Osteoblast (primary cell): ENCODE data around the gene SLC36A1. TPM values are rescaled to one million over a fixed set of nuclear protein-coding genes. Genes with fewer than 3 reads are reported as not detected.

Experiments used
- DNase-seq: peaks from one replicate; pipeline ENCODE4 v3.0.0; 2011; ENCODE audit warnings: low spot score, mixed read lengths; ENCODE audit not compliant: insufficient read length; ENCODE audit errors: missing footprints
- H2AFZ ChIP-seq: 2 replicates; pipeline ENCODE4 v1.6.0; 2011; ENCODE audit warnings: mild to moderate bottlenecking, low read length
- H3K27ac ChIP-seq: 2 replicates; pipeline ENCODE4 v1.5.1; 2011; ENCODE audit warnings: mild to moderate bottlenecking, low read depth, low read length, moderate library complexity
- H3K27me3 ChIP-seq: 2 replicates; pipeline ENCODE4 v1.6.0; 2012; ENCODE audit warnings: mild to moderate bottlenecking, control low read depth, inconsistent platforms, low read length, moderate library complexity; ENCODE audit not compliant: insufficient read depth
- H3K36me3 ChIP-seq: 2 replicates; pipeline ENCODE4 v1.5.1; 2011; ENCODE audit warnings: mild to moderate bottlenecking, low read length, control low read depth, moderate library complexity; ENCODE audit not compliant: insufficient read depth
- H3K4me1 ChIP-seq: 2 replicates; pipeline ENCODE4 v1.5.1; 2011; ENCODE audit warnings: mild to moderate bottlenecking, low read length, control low read depth, moderate library complexity; ENCODE audit not compliant: insufficient read depth
- H3K4me2 ChIP-seq: 2 replicates; pipeline ENCODE4 v1.6.0; 2011; ENCODE audit warnings: mild to moderate bottlenecking, low read length; ENCODE audit not compliant: insufficient read depth
- H3K4me3 ChIP-seq: fragments of 200-600 bp; sonication (generic); 3 replicates; pipeline ENCODE4 v1.5.1; 2012; ENCODE audit warnings: mild to moderate bottlenecking, low read length, inconsistent platforms; ENCODE audit not compliant: insufficient read depth
- H3K79me2 ChIP-seq: 2 replicates; pipeline ENCODE4 v1.6.0; 2012; ENCODE audit warnings: mild to moderate bottlenecking, low read length, control low read depth, inconsistent platforms; ENCODE audit not compliant: insufficient read depth
- H3K9me3 ChIP-seq: 2 replicates; pipeline ENCODE4 v1.5.1; 2011; ENCODE audit warnings: low read depth, low read length, control low read depth
- H4K20me1 ChIP-seq: 2 replicates; pipeline ENCODE4 v1.6.0; 2012; ENCODE audit warnings: mild to moderate bottlenecking, low read length, control low read depth; ENCODE audit not compliant: insufficient read depth
- CTCF ChIP-seq: IDR thresholded peaks from 2 replicates; pipeline ENCODE4 v1.5.1; 2011; ENCODE audit warnings: mild to moderate bottlenecking, low read depth, low read length, moderate library complexity; ENCODE audit errors: extremely low read depth
- total RNA-seq: library from RNA; depleted of rRNA; stranded (reverse); fragments of >200 nt; gene quantifications from 2 replicates; pipeline ENCODE4 v1.2.3, GENCODE V29; 2012

Gene SLC36A1
- total RNA-seq, 1 donor: 19.5 TPM

GRCh38 chr5:151469992-151470391 is 22.6 kb downstream of the SLC36A1 start:
- no peak for DNase-seq
- no peak for TF ChIP-seq CTCF
- no peaks in the 10 kb centered on the region for H3K27me3 ChIP-seq
- H3K27ac ChIP-seq: no peak overlapping the region
- no peaks in the 10 kb centered on the region for H3K79me2 ChIP-seq
- no peaks in the 10 kb centered on the region for H3K9me3 ChIP-seq
- H3K4me2 ChIP-seq: no peak overlapping the region
- peaks cover 14% of the 10 kb centered on the region for H3K36me3 ChIP-seq
- peaks cover 20% of the 10 kb centered on the region for H3K4me1 ChIP-seq
- no peaks in the 10 kb centered on the region for H4K20me1 ChIP-seq
- no peak overlapping the region for H2AFZ ChIP-seq
- H3K4me3 ChIP-seq: no peak overlapping the region

GRCh38 chr5:151470439-151470838 is 23.0 kb downstream of the SLC36A1 start:
- Histone ChIP-seq H3K4me2 (no peak overlapping the region), H3K27ac (no peak overlapping the region), H4K20me1 (no peaks in the 10 kb centered on the region), H3K4me3 (no peak overlapping the region), H3K27me3 (no peaks in the 10 kb centered on the region), H3K9me3 (no peaks in the 10 kb centered on the region), H3K36me3 (peaks cover 9% of the 10 kb centered on the region), H2AFZ (no peak overlapping the region), H3K4me1 (peaks cover 20% of the 10 kb centered on the region), H3K79me2 (no peaks in the 10 kb centered on the region)
- TF ChIP-seq CTCF: no peak
- DNase-seq: no peak

DNA sequence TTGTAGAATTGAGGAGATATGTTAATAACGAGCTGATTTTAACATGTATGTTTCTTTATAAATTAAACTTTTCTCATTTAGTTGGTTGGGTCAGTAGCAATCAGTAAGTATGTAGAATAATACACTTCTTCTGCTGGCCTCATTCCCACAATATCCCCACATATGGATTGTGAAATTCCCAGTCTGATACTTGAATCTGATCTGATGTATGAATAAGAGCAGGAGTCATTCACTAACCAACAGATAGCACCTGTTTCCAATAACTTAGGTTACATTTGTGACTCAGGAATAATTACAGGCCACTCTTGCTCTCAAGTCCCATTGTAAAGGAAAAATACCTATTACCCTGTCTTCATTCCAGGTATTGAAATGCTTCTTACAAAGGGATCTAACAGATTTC is 23.9 kb downstream of the SLC36A1 start:
- no peak overlapping the region for H3K4me2 ChIP-seq
- H2AFZ ChIP-seq: no peak overlapping the region
- no peaks in the 10 kb centered on the region for H3K27me3 ChIP-seq
- no peak overlapping the region for H3K27ac ChIP-seq
- no peak for TF ChIP-seq CTCF
- no peaks in the 10 kb centered on the region for H3K79me2 ChIP-seq
- H3K4me1 ChIP-seq: peaks cover 20% of the 10 kb centered on the region
- H3K4me3 ChIP-seq: no peak overlapping the region
- no peaks in the 10 kb centered on the region for H4K20me1 ChIP-seq
- peaks cover 8% of the 10 kb centered on the region for H3K36me3 ChIP-seq
- no peaks in the 10 kb centered on the region for H3K9me3 ChIP-seq
- DNase-seq: no peak

- Histone ChIP-seq H3K79me2 (no peaks in the 10 kb centered on the region), H3K9me3 (no peaks in the 10 kb centered on the region), H3K4me2 (no peak overlapping the region), H3K4me3 (no peak overlapping the region), H3K36me3 (peaks cover 23% of the 10 kb centered on the region), H3K27me3 (no peaks in the 10 kb centered on the region), H3K4me1 (peaks cover 12% of the 10 kb centered on the region), H2AFZ (no peak overlapping the region), H3K27ac (no peak overlapping the region), H4K20me1 (no peaks in the 10 kb centered on the region)
- TF ChIP-seq CTCF: no peak
- no peak for DNase-seq
Observed at GRCh38 chr5:151474799-151475198, 27.4 kb downstream of the SLC36A1 start.
